HuH-7.5 (cell line): Measurements from ENCODE around the gene NOP14.
A peak's percentile ranks its signal among the peaks of the same experiment; 100 is the strongest.
"Not testable (repeated sequence)": the region's sequence is repeated elsewhere in the genome, so short reads cannot be mapped to it uniquely, and the experiment has no call there.

Experiments used
- DNase-seq: peaks from one replicate; pipeline ENCODE4 v3.0.0; 2011; ENCODE audit warnings: low spot score

Gene NOP14

DNA sequence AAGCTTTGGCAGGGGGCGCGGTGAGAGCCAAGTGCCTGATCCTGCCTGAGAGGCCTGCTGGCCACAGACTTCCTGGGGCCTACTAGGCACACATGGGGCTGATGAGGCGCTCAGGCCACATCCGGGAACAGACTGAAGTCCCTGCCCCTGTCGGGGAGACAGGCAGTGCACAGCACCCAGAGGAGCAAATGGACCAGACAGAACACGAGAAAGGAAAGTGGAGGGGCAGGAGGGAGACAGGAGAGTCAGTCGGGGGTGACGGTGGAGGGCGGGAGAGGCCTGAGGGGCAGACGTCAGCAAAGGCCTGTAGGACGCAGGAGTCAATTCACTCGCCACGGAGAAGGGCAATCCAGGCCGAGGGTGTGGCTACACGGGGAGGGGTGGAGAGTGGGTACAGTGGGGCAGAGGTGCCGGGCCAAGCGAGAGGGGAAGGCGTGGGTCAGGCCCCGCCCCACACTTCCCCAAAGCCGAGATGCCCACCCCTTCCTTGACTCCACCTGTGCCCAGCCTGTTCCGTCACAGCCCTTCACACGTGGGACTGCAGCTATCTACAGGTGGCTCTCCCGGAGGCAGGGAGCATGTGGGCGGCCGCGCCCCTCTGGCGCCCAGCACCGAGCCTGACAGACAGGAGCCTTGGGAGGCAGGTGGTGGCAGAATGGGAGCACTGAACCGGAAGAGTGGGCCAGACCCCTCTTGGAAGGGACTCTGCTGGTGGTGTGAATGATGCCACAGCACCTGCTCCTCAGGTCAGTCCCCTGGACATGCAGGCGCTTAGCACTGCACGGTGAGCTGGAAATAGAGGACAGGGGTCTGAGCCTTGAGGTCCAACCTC is 20.5 kb downstream of the NOP14 start:
- no peak for DNase-seq

DNA sequence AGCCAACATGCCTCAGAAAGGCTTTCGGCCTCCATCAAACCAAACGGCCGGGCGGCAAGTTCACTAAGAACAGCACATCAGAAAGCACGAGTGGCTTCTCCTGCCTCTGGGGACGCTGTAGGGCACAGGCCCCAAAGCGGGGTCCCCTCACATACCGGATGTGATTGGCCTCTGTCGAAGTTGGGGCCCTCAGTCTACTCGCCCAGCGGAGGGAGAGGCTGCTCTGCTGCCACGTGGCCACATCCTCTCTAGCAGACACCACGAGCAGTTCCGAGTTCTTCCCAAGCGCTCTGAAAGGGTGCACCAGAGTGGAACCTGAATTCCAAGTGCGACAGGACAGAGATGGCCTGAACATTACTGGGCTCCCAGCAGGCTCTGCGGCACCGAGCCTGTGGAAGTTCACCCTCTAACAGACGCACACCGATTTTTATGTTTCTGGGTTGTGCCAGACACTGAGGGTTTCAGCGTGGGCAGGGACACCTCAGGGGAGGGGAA is 21.1 kb downstream of the NOP14 start:
- no peak for DNase-seq

DNA sequence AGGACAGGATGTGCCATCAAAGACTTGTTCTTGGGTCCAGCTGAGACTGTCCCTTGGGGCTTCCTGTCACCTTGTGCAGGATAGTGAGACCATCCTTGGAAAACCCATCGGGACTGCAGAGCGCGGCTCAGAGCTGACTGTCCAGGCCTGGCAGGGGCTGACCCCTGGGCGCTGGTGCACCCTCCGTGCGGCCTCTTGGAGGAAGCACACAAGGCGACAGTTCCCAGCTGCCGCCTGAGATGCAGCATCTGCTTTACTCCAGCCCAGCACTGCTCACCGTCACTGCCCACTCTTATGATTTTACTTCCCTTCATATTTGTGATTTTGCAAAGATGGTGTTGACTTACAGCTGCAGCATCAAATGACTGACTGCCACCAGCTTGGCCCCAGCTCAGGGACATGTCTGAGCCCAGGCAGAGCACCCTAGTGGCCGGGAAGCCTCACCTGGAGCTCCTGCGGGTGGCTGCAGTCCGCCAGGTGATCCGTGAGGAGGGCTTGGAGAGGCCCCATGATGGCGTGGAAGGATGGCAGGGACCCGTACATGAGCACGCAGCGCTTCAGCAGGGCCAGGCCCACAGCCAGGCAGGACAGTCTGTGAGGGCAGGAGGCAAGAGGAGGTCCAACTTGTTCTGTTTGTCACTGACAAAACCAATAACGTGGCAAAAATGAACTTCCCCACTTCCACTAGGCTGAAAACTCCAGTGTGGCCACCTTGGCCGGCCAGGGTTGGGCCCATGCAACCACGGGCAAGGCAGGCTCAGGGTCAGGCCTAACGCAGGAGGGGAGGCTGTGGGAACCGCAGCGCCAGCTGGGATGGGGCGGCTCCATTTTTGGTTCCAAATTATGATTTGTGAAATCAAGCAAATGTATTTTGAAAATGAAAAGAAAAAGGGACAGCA is 21.8 kb downstream of the NOP14 start:
- DNase-seq: no peak

DNA sequence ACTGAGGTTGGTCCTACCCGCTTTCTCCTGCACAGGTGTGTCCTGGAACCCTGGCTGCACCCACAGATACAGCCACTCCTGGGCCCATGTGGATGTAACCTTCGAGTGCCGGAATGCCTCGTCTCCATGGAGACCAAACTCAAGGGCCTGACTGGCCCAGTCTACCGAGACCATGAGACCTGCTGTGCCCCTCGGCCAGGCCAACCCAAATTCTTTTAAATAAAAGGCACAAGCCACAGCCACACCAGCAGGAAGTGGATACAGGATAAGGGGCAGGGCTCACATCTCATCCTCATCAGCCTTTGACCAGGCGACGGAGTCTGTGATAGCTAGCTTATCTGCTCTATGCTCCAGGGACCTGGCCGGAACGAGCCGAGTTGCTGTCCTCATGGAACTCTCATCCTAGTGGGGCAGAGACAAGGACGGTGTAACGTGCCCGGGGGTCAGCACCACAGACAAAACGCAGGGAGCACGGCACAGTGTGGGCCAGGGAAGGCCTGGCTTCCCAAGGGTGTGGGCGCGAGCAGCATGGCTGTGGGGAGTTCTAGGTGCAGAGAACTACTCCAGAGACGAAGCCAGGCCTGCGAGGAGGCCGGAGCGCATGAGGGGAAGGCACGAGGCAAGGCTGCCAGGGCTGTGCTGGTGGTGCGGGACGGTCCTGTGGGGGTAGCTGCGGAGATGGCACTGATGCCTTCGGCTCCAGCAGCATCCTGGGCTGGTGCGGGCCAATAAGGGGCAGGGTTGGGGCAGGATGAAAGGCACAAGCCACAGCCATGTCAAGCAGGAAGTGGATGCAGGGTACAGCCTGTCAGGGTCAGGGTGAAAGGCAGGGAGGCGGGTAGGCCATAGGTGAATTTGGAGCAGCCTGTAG is 22.7 kb downstream of the NOP14 start:
- no peak for DNase-seq

DNA sequence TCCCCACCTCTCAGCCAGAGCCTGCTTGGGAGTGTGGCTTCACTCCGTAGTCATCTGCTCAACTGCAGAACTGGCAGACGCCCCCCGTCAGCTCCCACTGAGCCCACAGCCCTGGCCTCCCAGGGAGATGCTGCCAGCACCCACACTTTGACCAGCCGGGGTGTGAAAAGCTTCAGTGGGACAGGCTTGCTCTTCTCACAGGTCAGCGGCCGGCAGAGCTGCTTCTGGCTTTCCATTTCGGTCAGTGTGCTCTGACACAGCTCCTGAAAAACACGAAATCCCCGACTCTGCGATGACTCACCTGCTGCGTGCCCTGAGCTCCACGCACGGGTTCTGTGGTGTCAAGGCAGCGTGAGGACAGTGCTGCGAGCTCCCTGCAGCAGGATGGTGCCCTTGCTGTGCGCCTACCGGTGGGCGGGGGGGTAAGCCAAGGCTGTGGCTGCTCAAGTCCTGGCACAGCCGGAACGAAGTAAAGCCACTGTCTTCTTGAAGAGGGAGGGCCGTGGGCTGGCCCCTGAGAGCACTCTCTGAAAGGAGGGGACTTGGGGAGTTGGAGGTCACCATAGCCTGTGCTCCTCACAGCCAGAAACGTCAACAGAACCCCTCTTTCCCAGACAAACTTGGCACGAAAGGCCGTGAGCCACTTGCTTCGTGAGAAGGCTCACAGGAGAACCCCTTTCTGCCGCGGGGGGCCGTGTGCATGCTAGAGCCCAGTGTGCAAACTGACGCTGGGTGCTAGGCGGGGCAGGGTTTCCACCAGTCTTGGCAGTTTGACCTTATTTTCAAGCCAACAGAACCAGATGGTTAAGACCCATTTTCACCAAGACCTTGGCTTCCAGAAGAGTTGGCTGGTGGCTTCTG is 23.6 kb downstream of the NOP14 start:
- DNase-seq: no peak

DNA sequence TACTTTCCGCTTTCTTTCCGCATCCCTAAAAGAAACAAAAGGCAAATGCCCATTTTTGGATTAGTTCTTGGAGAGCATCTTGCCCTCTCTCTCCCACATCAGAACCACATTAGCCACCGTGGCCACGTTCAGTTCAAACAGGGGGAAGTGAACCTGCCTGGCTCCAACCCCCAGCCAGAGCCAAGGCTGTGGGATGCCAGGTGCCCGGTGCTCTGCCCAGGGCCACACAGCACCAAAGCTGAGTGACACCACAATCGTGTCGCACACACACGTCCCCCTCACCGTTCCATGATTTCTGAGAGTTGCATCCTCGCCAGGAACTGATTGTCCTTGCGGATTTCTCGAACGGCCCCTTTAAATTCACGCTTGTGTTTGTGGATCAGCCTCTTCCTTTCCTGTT is 24.3 kb downstream of the NOP14 start:
- no peak for DNase-seq

DNA sequence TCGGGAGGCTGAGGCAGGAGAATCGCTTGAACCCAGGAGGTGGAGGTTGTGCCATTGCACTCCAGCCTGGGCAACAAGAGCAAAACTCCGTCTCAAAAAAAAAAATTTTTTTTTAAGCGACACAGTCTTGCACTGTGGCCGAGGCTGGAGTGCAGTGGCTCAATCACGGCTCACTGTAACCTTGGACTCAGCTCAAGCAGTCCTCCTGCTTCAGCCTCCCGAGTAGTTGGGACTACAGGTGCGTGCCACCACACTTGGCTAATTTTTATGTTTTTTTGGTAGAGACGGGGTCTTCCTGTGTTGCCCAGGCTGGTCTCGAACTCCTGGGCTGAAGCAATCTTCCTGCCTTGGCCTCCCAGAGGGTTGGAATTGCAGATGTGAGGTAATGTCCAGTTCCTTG is 24.8 kb downstream of the NOP14 start:
- DNase-seq: not testable (repeated sequence)

DNA sequence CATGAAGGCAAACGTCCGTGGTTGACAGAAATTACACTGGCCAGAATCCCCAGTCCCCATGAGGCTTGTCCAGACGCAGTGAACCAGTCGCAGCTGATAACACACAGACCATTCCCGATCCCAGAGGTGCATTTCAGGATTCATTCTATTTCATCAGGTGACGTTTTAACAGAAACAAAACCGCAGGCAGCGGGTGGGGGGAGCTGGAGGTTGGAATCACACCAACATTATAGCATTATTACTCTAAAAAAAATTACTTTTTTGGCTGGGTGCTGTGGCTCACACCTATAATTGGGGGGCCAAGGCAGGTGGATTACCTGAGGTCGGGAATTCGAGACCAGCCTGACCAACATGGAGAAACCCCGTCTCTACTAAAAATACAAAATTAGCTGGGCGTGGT is 25.2 kb downstream of the NOP14 start:
- no peak for DNase-seq

DNA sequence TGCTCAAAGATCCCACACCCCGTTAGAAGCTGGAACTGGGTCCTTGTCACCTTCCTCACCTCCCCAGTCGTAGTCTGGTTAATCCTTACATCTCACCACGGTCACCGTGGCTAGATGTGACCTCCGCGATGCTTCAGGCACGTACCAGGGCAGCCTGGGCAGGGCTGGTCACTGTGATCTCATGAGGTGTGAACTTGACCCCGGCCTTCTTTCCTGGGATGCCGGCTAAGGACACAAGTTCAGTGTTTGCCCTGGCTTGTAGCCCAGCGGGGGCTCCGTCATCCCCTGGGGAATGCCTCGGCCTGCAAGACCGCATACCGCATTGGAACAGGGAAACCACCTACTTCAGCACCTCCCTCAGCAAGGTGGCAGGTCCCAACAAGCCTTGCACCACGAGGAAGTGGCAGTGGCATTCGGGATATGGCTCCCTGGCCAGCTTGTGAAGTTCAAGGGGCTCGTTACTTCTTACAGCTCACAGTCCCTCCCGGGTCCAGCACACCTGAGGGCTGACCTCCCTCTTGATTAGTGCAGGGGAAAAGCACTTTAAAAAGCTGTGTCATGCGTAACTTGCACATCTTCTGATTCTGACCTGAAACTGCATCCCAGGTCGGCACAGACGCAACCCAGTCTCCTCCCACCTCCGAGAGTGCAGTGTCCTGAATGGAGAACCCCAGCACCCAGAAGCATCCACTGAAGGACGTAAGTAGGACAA is 25.9 kb downstream of the NOP14 start:
- no peak for DNase-seq

DNA sequence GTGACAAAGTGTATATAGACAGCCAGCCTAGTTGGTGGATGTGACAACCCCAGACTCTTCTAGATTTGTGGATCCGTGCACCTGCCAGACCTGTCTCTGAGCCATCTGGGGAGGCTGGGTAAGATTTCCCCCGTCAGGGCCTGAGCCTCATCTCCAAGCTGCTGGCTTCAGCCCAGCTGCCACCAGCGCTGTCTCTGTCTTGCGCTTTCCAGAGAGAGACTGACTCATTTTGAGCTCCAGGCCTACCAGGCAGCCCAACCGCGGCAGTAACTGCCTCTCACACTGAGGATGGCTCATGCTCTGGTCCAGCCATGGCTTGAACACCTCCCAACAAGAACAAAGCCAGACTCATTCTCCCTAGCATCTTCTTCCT is 26.4 kb downstream of the NOP14 start:
- no peak for DNase-seq

DNA sequence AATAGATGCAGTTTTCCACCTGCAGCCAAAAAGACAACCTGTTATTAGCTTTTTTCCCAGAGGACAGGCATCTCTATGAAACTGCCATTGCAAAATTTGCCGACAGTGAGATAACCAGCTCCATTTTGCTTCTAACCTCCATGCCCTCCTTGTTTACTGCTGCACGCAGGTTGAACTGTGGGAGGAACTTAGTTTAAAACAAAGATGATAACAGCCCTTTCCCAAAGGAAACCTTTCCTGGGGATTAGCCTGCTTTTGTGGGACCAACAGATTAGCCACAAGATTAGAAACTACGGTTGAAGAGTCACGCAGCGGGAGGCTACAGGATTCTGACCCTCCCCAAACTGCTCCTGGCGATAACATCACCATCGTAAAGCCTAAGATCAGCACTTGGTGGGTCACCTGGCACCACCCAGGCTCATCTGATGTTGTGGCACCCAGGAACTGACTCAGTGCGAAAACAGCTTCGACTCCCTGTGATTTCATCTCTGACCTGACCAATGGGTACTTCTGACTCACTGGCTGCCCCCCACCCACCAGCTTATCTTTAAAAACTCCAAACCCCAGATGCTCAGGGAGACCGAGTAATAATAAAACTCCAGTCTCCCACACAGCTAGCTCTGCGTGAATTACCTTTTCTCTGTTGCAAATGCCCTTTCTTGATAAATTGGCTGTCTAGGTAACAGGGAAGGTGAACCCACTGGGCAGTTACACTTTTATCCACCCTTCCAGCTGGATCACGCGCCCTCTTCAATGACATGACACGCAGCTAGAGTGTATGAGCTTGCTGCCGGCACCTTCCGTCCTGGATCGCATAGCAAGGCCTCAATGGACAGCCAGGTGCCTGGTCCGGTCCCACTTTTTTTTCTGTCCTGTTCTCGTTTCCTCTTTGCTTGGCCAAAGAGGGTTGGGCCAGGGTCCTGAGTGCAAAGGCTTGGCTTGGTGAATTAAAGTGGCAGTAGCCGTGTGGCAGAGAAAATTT is 27.2 kb downstream of the NOP14 start:
- DNase-seq: no peak

DNA sequence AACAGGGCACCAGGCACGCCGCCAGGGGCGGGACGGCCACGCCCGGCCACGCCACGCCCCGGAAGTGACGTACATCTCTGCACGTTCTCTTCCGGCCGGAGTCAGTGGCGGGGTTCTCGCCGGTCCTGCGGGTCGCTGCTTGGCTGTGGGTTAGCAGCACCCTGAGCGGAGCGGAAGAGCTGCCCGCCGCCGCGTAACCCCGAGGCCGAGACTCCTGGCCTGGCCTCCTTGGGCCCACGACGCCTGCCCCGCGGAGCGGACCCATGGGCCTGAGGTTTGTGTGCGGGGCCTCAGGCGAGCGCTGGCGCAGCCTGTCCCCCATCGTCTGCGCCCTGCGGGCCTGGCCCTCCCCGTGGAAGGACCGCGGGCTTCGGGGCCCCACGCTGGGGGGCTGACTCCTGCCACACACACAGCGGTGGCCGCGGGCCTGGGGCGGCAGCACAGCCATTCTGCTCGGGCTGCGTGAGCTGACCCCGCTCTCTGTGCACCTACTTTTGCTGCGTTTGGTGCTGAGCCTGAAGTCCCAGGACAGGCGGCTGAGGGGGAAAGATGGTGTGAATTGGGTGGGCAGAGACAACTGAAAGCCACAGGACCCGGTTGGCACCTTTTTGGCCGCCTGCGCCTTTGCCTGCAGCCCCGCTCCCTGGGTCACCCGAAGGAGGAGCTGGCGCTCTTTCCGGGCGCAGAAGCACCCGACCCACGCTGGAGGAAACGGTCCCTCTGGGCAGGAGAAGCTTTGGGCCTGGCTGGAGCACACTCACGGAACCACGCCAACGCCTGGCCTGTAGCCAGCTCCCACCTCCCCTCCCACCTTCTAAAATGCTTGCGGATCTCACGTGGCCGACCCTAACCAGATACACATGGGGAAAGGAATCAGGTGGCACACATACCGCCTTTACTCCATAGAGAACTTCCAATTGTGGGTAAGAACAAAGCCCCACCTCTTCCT is 28.1 kb downstream of the NOP14 start:
- DNase-seq: peak; percentile 96

DNA sequence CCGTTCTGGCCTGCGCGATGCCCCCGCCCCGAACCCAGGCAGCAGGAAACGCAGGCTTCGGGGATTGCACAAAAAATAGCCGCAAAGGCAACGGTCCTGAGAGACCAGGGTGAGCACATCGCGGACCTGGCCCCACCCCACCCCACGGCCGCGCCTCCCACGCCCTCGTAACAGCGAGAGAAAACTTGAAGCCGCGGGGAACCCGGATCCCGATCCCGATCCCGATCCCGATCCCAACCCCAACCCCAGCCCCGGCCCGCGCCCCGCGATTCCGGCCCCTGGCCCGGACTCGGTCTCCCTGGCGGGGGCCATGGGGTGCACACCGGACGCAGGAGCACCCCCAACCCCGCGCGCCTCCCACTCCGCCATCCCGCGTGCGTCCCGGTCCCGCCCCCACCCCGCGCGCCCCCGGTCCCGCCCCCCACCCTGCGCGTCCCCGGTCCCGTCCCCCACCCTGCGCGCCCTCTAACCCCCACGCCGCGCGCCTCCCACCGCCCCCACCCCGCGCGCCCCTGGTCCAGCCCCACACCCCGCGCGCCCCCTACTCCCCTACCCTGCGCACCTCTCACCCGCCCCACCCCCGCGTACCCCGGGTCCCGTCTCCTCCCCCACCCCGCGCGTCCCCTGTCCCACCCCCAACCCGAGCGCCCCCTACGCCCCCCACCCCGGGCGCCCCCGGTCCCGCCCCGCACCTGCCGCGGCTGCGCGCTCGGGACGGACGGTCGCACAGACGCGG is 29.0 kb downstream of the NOP14 start:
- DNase-seq: no peak

DNA sequence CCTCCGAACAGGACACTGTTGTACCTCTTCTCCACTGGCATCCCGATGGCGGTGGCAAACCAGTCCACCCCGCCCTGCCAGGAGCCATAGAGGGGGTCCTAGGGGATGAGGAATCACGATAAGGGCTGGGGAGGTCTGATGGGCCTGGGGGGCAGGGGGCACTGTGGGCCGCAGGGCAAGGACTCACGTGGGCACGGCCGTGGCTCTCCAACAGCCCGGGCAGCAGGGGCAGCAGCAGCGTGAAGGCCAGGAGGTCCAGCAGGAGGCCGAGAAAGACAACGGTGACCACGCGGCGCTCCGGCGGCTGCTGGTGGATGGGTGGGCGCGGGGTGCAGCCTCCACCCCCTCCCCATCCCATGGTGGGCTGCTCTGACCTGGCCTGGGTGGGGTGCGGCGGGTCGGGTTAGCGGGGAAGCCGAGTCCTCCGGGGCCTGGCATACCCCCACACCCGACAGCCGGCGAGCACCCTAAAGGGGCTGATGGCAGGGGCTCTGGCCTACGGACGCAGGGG is 29.6 kb downstream of the NOP14 start:
- DNase-seq: no peak

DNA sequence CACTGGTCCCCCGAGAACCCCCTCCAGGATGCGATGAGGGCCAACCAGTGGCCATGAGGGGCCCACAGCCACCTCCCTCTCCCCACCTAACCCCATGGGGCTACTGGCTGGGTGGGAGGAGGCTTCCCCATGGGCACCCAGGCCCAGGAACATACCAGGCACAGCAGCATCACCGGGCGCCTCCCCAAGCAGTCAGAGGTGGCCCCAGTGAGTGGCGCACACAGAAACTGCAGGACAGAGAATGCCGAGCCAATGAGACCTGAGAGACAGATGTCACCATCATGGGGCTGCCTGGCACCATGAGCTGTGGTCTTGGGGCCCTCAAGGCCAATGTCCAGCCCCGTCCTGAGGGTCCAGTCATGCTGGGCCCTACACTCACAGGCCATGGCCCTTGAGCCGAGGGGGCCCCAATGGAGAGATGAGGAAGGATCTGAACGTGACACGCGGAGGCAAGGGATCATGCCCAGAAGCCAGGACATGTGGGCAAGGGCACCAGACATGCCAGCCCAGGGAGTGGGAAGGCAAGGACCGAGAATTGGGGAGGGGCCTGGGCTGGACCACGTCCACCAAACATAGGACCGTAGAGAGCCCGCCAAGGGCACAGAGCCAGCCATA is 30.1 kb downstream of the NOP14 start:
- no peak for DNase-seq

DNA sequence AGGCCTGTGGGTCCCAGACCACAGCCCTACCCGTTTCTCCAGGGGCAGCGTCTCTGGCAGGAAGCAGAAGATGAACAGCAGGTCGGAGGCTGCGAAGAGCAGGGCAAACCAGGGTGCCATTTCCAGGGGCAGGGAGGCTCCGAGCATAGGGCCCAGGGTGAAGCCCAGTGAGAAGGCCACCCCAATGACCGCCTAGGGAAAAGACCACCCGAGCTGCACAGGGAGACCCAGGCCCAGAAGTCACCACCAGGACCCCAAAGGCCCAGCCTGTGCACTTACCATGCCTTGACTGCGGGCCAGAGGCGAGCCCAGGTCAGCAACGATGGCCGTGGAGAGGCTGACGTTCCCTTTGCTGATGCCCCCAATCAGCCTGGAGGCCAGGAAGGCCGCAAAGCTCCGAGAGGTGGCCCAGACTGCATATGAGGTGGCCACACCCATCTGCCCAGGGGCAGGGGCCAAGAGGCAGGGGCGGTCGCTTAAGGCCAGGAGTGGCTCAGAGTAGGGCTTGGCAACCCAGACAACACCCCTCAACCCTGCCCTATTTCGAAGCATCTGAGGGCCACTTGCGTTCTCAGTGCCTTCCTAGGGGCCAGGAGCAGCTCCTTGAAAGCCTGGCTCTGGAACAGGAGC is 30.8 kb downstream of the NOP14 start:
- DNase-seq: no peak
